NT2/D1 (cell line): ENCODE measurements around the gene CES2.

ENCODE experiments used
- YY1 ChIP-seq: IDR thresholded peaks from 2 replicates; pipeline ENCODE4 v1.6.1; 2011; ENCODE audit not compliant: insufficient read length, insufficient read depth
- ZNF274 ChIP-seq: IDR thresholded peaks from 2 replicates; pipeline ENCODE4 v1.6.1; 2011; ENCODE audit warnings: mild to moderate bottlenecking, low read depth, low read length

DNA sequence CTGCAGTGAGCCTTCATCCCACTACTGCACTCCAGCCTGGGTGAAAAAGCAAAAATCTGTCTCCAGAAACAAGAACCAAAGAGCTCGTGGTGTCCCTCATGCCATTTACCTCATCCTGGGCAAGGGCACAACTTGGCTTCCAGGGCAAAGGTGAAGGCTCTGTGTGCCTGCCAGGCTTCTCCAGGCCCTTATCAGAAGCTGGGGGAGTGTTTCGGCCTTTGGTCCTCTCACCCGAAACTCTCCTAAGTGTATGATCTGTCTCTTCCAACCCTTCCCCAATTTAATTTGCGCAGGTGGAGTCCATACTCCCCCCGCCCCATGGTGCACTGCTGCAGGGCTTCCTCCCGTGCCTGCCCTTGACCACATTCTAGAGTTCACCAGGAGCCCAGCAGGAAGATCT, 1.1 kb downstream of the CES2 start:
- TF ChIP-seq YY1 (no peak), ZNF274 (no peak)
